Gastrocnemius medialis (tissue), 4 donors: Measurements from ENCODE around the gene MAN1B1.

Source experiments
- POLR2A ChIP-seq, 2 donors: fragments of 450-650 bp; IDR thresholded peaks; one replicate each; pipeline ENCODE4 v1.6.1; 2017; ENCODE audit warnings: antibody characterized with exemption in 2 of 2, mild to moderate bottlenecking in 2 of 2, moderate library complexity in 2 of 2
- TF ChIP-seq, protein P1 (sequence below), 5 experiments: fragments of 450-650 bp in 3 of 5; fragments of 200-600 bp in 2 of 5; sonication (generic) in 2 of 5; IDR thresholded peaks in 4 of 5; conservative IDR thresholded peaks in 1 of 5; 1 replicate in 4 of 5; 2 replicates in 1 of 5; pipeline ENCODE4 v1.5.1; 2016 to 2019; ENCODE audit warnings: antibody characterized with exemption in 5 of 5, mild to moderate bottlenecking in 3 of 5, moderate library complexity in 3 of 5

DNA sequence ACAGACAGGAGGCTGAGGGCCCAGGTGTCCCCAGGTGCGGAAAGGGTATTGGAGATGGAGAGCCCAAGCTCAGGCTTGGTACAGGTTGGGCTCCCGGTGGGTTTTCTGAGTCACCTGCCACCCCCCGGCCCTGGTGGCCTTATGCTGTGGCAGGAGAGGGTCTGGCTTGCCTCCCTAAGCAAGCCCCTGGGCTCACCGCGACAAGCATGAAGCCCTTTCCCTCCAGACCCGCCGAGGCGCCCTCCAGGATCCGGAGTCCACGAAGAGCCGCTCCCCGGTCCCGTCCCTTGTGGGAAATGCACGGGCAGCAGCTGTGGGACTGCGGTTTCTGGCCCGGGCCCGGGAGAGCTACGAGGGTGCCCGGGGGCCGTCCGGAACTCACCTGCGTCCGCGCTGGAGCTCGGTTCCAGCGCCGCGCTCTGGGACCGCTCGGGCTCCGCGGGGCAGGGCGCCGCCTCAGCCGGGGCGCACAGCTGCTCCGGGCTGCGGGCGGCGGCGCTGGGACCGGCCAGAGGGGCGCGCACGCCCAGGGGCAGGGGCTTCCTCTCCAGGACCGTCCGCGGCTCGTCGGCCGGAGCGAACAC lies 17.2 kb upstream of the MAN1B1 start:
- no peak for TF ChIP-seq POLR2A (IDR thresholded peaks at IDR 0.05)
- TF ChIP-seq, protein P1, sequence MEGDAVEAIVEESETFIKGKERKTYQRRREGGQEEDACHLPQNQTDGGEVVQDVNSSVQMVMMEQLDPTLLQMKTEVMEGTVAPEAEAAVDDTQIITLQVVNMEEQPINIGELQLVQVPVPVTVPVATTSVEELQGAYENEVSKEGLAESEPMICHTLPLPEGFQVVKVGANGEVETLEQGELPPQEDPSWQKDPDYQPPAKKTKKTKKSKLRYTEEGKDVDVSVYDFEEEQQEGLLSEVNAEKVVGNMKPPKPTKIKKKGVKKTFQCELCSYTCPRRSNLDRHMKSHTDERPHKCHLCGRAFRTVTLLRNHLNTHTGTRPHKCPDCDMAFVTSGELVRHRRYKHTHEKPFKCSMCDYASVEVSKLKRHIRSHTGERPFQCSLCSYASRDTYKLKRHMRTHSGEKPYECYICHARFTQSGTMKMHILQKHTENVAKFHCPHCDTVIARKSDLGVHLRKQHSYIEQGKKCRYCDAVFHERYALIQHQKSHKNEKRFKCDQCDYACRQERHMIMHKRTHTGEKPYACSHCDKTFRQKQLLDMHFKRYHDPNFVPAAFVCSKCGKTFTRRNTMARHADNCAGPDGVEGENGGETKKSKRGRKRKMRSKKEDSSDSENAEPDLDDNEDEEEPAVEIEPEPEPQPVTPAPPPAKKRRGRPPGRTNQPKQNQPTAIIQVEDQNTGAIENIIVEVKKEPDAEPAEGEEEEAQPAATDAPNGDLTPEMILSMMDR (IDR thresholded peaks at IDR 0.05 in 4 of 5, conservative IDR thresholded peaks at IDR 0.05 in 1 of 5) = no peak
